ENCODE data around the gene USP34.

USP34 gene

GRCh38 chr2:61268249-61268648, 202.6 kb downstream of the USP34 start:
- Histone ChIP-seq H3K18ac (ENCODE audit: low read length) (no peak overlapping the region), H2BK5ac (ENCODE audit: low read length) (no peak overlapping the region), H3K23ac (ENCODE audit: low read length) (no peak overlapping the region), H4K8ac (ENCODE audit: low read depth, low read length) (no peak overlapping the region), H3K27ac (ENCODE audit: low read depth, low read length) (no peak overlapping the region), H3K4me3 (ENCODE audit: low read length) (no peak overlapping the region), H3K27me3 (ENCODE audit: insufficient read depth, low read length, poor library complexity) (no peaks in the 10 kb centered on the region), H2AK5ac (ENCODE audit: low read length) (no peak overlapping the region), H3K79me1 (ENCODE audit: low read length) (no peaks in the 10 kb centered on the region), H2BK120ac (ENCODE audit: low read depth, low read length) (no peak overlapping the region), H3K56ac (ENCODE audit: low read length) (no peak overlapping the region), H3K4me2 (ENCODE audit: low read length) (no peak overlapping the region), H3K4ac (ENCODE audit: low read depth, low read length) (no peak overlapping the region), H3K79me2 (ENCODE audit: control insufficient read depth, insufficient read depth, low read length) (no peaks in the 10 kb centered on the region), H2BK15ac (replicated peaks; ENCODE audit: low read depth) (no peak overlapping the region), H3K4me1 (ENCODE audit: control insufficient read depth, low read depth, low read length) (no peaks in the 10 kb centered on the region), H4K5ac (ENCODE audit: low read length) (no peak overlapping the region), H3K9ac (ENCODE audit: low read length) (no peak overlapping the region), H3K36me3 (ENCODE audit: control insufficient read depth, insufficient read depth, low read length) (no peaks in the 10 kb centered on the region)
- WGBS (ENCODE audit: extremely low coverage, insufficient coverage, low lambda C conversion rate), result no CpG with 5 or more reads among the region's 4 CpGs
- peak; percentile 10 for DNase-seq

- Histone ChIP-seq H3K36me3 (ENCODE audit: control insufficient read depth, insufficient read depth, low read length) (no peaks in the 10 kb centered on the region), H4K5ac (ENCODE audit: low read length) (no peak overlapping the region), H3K27ac (ENCODE audit: low read depth, low read length) (no peak overlapping the region), H3K9ac (ENCODE audit: low read length) (no peak overlapping the region), H3K79me1 (ENCODE audit: low read length) (no peaks in the 10 kb centered on the region), H3K4me3 (ENCODE audit: low read length) (no peak overlapping the region), H3K23ac (ENCODE audit: low read length) (no peak overlapping the region), H3K79me2 (ENCODE audit: control insufficient read depth, insufficient read depth, low read length) (no peaks in the 10 kb centered on the region), H4K8ac (ENCODE audit: low read depth, low read length) (no peak overlapping the region), H3K4me2 (ENCODE audit: low read length) (no peak overlapping the region), H3K56ac (ENCODE audit: low read length) (no peak overlapping the region), H3K4ac (ENCODE audit: low read depth, low read length) (no peak overlapping the region), H2BK120ac (ENCODE audit: low read depth, low read length) (no peak overlapping the region), H2BK15ac (replicated peaks; ENCODE audit: low read depth) (no peak overlapping the region), H3K18ac (ENCODE audit: low read length) (no peak overlapping the region), H3K27me3 (ENCODE audit: insufficient read depth, low read length, poor library complexity) (no peaks in the 10 kb centered on the region), H3K4me1 (ENCODE audit: control insufficient read depth, low read depth, low read length) (no peaks in the 10 kb centered on the region), H2BK5ac (ENCODE audit: low read length) (no peak overlapping the region), H2AK5ac (ENCODE audit: low read length) (no peak overlapping the region)
- DNase-seq, result no peak
- WGBS (ENCODE audit: extremely low coverage, insufficient coverage, low lambda C conversion rate), result no CpG with 5 or more reads among the region's 7 CpGs
Measured at GRCh38 chr2:61266632-61267505, 204.0 kb downstream of the USP34 start.

- no peak overlapping the region for H3K4me2 ChIP-seq (ENCODE audit: low read length)
- H2BK5ac ChIP-seq (ENCODE audit: low read length), result no peak overlapping the region
- H3K18ac ChIP-seq (ENCODE audit: low read length), result no peak overlapping the region
- no peak overlapping the region for H2BK15ac ChIP-seq (replicated peaks; ENCODE audit: low read depth)
- H3K23ac ChIP-seq (ENCODE audit: low read length), result no peak overlapping the region
- H3K27me3 ChIP-seq (ENCODE audit: insufficient read depth, low read length, poor library complexity), result no peaks in the 10 kb centered on the region
- H3K27ac ChIP-seq (ENCODE audit: low read depth, low read length), result no peak overlapping the region
- no CpG with 5 or more reads among the region's 2 CpGs for WGBS (ENCODE audit: extremely low coverage, insufficient coverage, low lambda C conversion rate)
- no peaks in the 10 kb centered on the region for H3K79me2 ChIP-seq (ENCODE audit: control insufficient read depth, insufficient read depth, low read length)
- H4K8ac ChIP-seq (ENCODE audit: low read depth, low read length), result no peak overlapping the region
- no peak overlapping the region for H2BK120ac ChIP-seq (ENCODE audit: low read depth, low read length)
- DNase-seq, result no peak
- no peak overlapping the region for H2AK5ac ChIP-seq (ENCODE audit: low read length)
- H4K5ac ChIP-seq (ENCODE audit: low read length), result no peak overlapping the region
- no peak overlapping the region for H3K4me3 ChIP-seq (ENCODE audit: low read length)
- H3K4ac ChIP-seq (ENCODE audit: low read depth, low read length), result no peak overlapping the region
- H3K36me3 ChIP-seq (ENCODE audit: control insufficient read depth, insufficient read depth, low read length), result peaks cover 1% of the 10 kb centered on the region
- H3K56ac ChIP-seq (ENCODE audit: low read length), result no peak overlapping the region
- H3K4me1 ChIP-seq (ENCODE audit: control insufficient read depth, low read depth, low read length), result no peaks in the 10 kb centered on the region
- H3K9ac ChIP-seq (ENCODE audit: low read length), result no peak overlapping the region
- H3K79me1 ChIP-seq (ENCODE audit: low read length), result no peaks in the 10 kb centered on the region
Measured at GRCh38 chr2:61263830-61264229, 207.1 kb downstream of the USP34 start.

- Histone ChIP-seq H2BK120ac (ENCODE audit: low read depth, low read length) (no peak overlapping the region), H3K4ac (ENCODE audit: low read depth, low read length) (no peak overlapping the region), H3K27me3 (ENCODE audit: insufficient read depth, low read length, poor library complexity) (no peaks in the 10 kb centered on the region), H3K4me3 (ENCODE audit: low read length) (no peak overlapping the region), H3K9ac (ENCODE audit: low read length) (no peak overlapping the region), H3K79me1 (ENCODE audit: low read length) (no peaks in the 10 kb centered on the region), H3K4me2 (ENCODE audit: low read length) (no peak overlapping the region), H3K27ac (ENCODE audit: low read depth, low read length) (no peak overlapping the region), H2AK5ac (ENCODE audit: low read length) (no peak overlapping the region), H2BK15ac (replicated peaks; ENCODE audit: low read depth) (no peak overlapping the region), H4K8ac (ENCODE audit: low read depth, low read length) (no peak overlapping the region), H3K18ac (ENCODE audit: low read length) (no peak overlapping the region), H3K23ac (ENCODE audit: low read length) (no peak overlapping the region), H2BK5ac (ENCODE audit: low read length) (no peak overlapping the region), H3K36me3 (ENCODE audit: control insufficient read depth, insufficient read depth, low read length) (peaks cover 1% of the 10 kb centered on the region), H3K4me1 (ENCODE audit: control insufficient read depth, low read depth, low read length) (no peaks in the 10 kb centered on the region), H3K79me2 (ENCODE audit: control insufficient read depth, insufficient read depth, low read length) (no peaks in the 10 kb centered on the region), H4K5ac (ENCODE audit: low read length) (no peak overlapping the region), H3K56ac (ENCODE audit: low read length) (no peak overlapping the region)
- DNase-seq, result no peak
- no CpG with 5 or more reads among the region's 5 CpGs for WGBS (ENCODE audit: extremely low coverage, insufficient coverage, low lambda C conversion rate)
Measured at GRCh38 chr2:61262699-61263098, 208.2 kb downstream of the USP34 start.

- Histone ChIP-seq H3K23ac (ENCODE audit: low read length) (no peak overlapping the region), H3K27ac (ENCODE audit: low read depth, low read length) (no peak overlapping the region), H3K4me2 (ENCODE audit: low read length) (no peak overlapping the region), H3K79me2 (ENCODE audit: control insufficient read depth, insufficient read depth, low read length) (no peaks in the 10 kb centered on the region), H3K4ac (ENCODE audit: low read depth, low read length) (no peak overlapping the region), H2BK5ac (ENCODE audit: low read length) (no peak overlapping the region), H3K79me1 (ENCODE audit: low read length) (no peaks in the 10 kb centered on the region), H3K56ac (ENCODE audit: low read length) (no peak overlapping the region), H3K4me3 (ENCODE audit: low read length) (no peak overlapping the region), H2BK15ac (replicated peaks; ENCODE audit: low read depth) (no peak overlapping the region), H3K9ac (ENCODE audit: low read length) (no peak overlapping the region), H3K18ac (ENCODE audit: low read length) (no peak overlapping the region), H4K5ac (ENCODE audit: low read length) (no peak overlapping the region), H4K8ac (ENCODE audit: low read depth, low read length) (no peak overlapping the region), H3K36me3 (ENCODE audit: control insufficient read depth, insufficient read depth, low read length) (peaks cover 1% of the 10 kb centered on the region), H2AK5ac (ENCODE audit: low read length) (no peak overlapping the region), H3K27me3 (ENCODE audit: insufficient read depth, low read length, poor library complexity) (no peaks in the 10 kb centered on the region), H2BK120ac (ENCODE audit: low read depth, low read length) (no peak overlapping the region), H3K4me1 (ENCODE audit: control insufficient read depth, low read depth, low read length) (no peaks in the 10 kb centered on the region)
- WGBS (ENCODE audit: extremely low coverage, insufficient coverage, low lambda C conversion rate), result no CpG with 5 or more reads among the region's 7 CpGs
- no peak for DNase-seq
Measured at GRCh38 chr2:61257446-61257845, 213.4 kb downstream of the USP34 start.

Data from mesendoderm (in vitro differentiated cells).